ENCODE measurements around the gene IFFO2. TPM values are rescaled to one million over a fixed set of nuclear protein-coding genes. Genes with fewer than 3 reads are reported as not detected.

IFFO2 gene
- total and polyA plus RNA-seq, 4 donors: 0.88 to 7.4 (median 3.0) TPM

DNA sequence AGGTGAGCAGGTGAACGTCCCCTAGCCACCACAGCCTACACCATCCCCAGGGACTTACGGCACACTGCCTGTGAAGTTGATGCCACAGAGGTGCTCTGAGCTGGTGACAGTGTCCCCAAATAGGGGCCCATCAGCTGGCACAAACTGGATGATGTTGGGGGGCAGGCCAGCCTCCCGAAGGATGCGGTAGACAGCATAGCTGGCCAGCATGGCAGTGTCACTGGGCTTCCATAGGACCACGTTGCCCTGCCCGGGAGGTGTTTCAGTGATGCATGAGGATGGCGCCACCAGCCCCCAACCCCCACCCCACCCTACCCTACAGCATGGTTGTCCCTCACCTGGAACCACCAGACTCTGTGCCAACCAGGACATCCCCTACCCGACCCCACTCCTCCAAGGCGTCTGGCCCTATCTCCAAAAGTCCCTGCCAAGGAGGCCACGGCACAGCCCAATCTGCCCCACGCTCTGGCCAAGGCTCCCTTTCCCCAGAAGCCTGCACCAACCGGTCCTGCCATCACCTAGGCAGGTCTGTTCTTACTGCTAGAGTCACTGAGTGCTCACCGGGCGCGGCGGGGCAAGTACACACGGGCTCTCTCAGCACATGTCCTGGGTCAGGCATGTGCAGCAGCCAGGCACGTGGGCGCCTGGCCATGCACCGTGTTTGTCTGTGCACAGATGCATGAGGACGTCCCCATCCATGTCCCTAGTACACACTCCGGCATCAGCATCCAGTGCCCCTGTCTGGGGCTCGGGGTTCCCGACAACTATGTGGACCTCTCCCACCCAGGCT is 74.6 kb downstream of the IFFO2 start:
- Histone ChIP-seq H3K27me3 (ENCODE audit: control insufficient read depth in 4 of 4, insufficient read depth in 4 of 4, low read length in 3 of 4) (no peaks in the 10 kb centered on the region), H3K36me3 (ENCODE audit: control insufficient read depth in 4 of 4, insufficient read depth in 3 of 4, low read depth in 1 of 4, low read length in 3 of 4) (peaks cover 27 to 74% (median 39%) of the 10 kb centered on the region in 4 donors), H3K9ac (ENCODE audit: low read depth in 1 of 2, low read length in 2 of 2) (no peak overlapping the region), H3K27ac (ENCODE audit: low read depth in 1 of 2, low read length in 2 of 2) (no peak overlapping the region), H3K9me3 (ENCODE audit: control insufficient read depth in 4 of 4, low read length in 3 of 4) (no peaks in the 10 kb centered on the region), H3K4me1 (ENCODE audit: control insufficient read depth in 4 of 4, insufficient read depth in 4 of 4, low read length in 3 of 4) (peaks cover 0 to 2% (median 0%) of the 10 kb centered on the region in 4 donors), H3K4me3 (ENCODE audit: low read depth in 1 of 3, low read length in 3 of 3) (no peak overlapping the region)
- DNase-seq (ENCODE audit: low spot score): no peak
- TF ChIP-seq HNF4A (conservative IDR thresholded peaks at IDR 0.05) (no peak), FOXA2 (IDR thresholded peaks at IDR 0.05) (no peak), EGR1 (IDR thresholded peaks at IDR 0.05; ENCODE audit: low read depth in 2 of 2) (no peak), JUND (IDR thresholded peaks at IDR 0.05) (no peak)
- TF ChIP-seq, protein P1, sequence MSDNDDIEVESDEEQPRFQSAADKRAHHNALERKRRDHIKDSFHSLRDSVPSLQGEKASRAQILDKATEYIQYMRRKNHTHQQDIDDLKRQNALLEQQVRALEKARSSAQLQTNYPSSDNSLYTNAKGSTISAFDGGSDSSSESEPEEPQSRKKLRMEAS (IDR thresholded peaks at IDR 0.05): no peak
- TF ChIP-seq, protein P2, sequence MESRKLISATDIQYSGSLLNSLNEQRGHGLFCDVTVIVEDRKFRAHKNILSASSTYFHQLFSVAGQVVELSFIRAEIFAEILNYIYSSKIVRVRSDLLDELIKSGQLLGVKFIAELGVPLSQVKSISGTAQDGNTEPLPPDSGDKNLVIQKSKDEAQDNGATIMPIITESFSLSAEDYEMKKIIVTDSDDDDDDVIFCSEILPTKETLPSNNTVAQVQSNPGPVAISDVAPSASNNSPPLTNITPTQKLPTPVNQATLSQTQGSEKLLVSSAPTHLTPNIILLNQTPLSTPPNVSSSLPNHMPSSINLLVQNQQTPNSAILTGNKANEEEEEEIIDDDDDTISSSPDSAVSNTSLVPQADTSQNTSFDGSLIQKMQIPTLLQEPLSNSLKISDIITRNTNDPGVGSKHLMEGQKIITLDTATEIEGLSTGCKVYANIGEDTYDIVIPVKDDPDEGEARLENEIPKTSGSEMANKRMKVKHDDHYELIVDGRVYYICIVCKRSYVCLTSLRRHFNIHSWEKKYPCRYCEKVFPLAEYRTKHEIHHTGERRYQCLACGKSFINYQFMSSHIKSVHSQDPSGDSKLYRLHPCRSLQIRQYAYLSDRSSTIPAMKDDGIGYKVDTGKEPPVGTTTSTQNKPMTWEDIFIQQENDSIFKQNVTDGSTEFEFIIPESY (IDR thresholded peaks at IDR 0.05): no peak
- WGBS: 93% methylated on average over 24 of the region's 24 CpGs

DNA sequence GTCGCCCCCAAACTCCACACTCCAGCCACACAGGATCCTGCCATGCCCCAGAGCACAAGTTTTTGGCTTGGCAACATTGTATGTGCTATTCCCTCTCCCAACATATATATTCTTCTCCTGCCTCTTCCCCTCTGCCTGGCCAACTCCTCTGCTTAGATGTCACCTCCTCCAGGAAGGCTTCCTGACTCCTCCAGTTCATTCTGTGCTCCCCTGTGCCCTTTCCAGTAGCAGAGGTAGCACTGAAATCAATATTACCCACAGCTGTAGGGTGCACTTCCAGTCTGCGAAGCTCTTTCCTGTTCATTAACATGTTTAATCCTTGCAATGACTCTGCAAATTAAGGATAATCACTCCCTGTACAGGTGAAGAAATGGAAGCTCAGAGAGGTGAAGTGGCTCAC is 75.3 kb downstream of the IFFO2 start:
- Histone ChIP-seq H3K4me1 (ENCODE audit: control insufficient read depth in 4 of 4, insufficient read depth in 4 of 4, low read length in 3 of 4) (no peaks in the 10 kb centered on the region), H3K36me3 (ENCODE audit: control insufficient read depth in 4 of 4, insufficient read depth in 3 of 4, low read depth in 1 of 4, low read length in 3 of 4) (peaks cover 25 to 81% (median 40%) of the 10 kb centered on the region in 4 donors), H3K9ac (ENCODE audit: low read depth in 1 of 2, low read length in 2 of 2) (no peak overlapping the region), H3K9me3 (ENCODE audit: control insufficient read depth in 4 of 4, low read length in 3 of 4) (no peaks in the 10 kb centered on the region), H3K27me3 (ENCODE audit: control insufficient read depth in 4 of 4, insufficient read depth in 4 of 4, low read length in 3 of 4) (no peaks in the 10 kb centered on the region), H3K4me3 (ENCODE audit: low read depth in 1 of 3, low read length in 3 of 3) (no peak overlapping the region), H3K27ac (ENCODE audit: low read depth in 1 of 2, low read length in 2 of 2) (no peak overlapping the region)
- WGBS: 97% methylated on average over 2 of the region's 2 CpGs
- no peak for DNase-seq (ENCODE audit: low spot score)
- TF ChIP-seq SP1 (IDR thresholded peaks at IDR 0.05): no peak
- TF ChIP-seq RXRA (IDR thresholded peaks at IDR 0.05): no peak
- TF ChIP-seq, protein P3, sequence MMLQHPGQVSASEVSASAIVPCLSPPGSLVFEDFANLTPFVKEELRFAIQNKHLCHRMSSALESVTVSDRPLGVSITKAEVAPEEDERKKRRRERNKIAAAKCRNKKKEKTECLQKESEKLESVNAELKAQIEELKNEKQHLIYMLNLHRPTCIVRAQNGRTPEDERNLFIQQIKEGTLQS (IDR thresholded peaks at IDR 0.05): no peak
- no peak for TF ChIP-seq HNF4A (conservative IDR thresholded peaks at IDR 0.05)
- TF ChIP-seq HNF4G (IDR thresholded peaks at IDR 0.05): no peak

DNA sequence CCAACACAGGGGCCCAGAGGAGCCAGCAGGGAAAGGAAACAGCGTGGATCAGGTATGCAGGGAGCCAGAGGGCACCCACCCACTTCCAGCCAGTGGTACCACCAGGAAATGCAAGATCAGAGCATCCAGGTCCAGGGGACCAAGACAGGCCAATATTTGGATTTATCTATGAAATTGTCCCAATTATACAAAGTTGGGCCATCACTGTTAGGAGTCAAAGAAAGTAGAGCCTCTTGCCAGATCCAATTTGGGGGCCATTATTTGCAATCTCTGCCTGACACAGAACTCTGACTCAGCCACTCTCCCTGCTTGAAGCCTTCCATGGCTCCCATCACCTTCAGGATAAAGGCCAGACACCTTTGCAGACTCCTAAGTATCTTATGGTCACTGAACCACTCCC is 75.9 kb downstream of the IFFO2 start:
- Histone ChIP-seq H3K9ac (ENCODE audit: low read depth in 1 of 2, low read length in 2 of 2) (no peak overlapping the region), H3K9me3 (ENCODE audit: control insufficient read depth in 4 of 4, low read length in 3 of 4) (no peaks in the 10 kb centered on the region), H3K4me3 (ENCODE audit: low read depth in 1 of 3, low read length in 3 of 3) (no peak overlapping the region), H3K36me3 (ENCODE audit: control insufficient read depth in 4 of 4, insufficient read depth in 3 of 4, low read depth in 1 of 4, low read length in 3 of 4) (peaks cover 25 to 81% (median 41%) of the 10 kb centered on the region in 4 donors), H3K27ac (ENCODE audit: low read depth in 1 of 2, low read length in 2 of 2) (no peak overlapping the region), H3K27me3 (ENCODE audit: control insufficient read depth in 4 of 4, insufficient read depth in 4 of 4, low read length in 3 of 4) (no peaks in the 10 kb centered on the region), H3K4me1 (ENCODE audit: control insufficient read depth in 4 of 4, insufficient read depth in 4 of 4, low read length in 3 of 4) (no peaks in the 10 kb centered on the region)
- no peak for DNase-seq (ENCODE audit: low spot score)
- WGBS: 90% methylated on average over 1 of the region's 1 CpG
- TF ChIP-seq RAD21 (IDR thresholded peaks at IDR 0.05) (no peak), HNF4G (IDR thresholded peaks at IDR 0.05) (no peak), GABPA (IDR thresholded peaks at IDR 0.05 in 1 of 2, conservative IDR thresholded peaks at IDR 0.05 in 1 of 2) (no peak), FOXA2 (IDR thresholded peaks at IDR 0.05) (no peak), TAF1 (conservative IDR thresholded peaks at IDR 0.05) (no peak), RXRA (IDR thresholded peaks at IDR 0.05) (no peak), EGR1 (IDR thresholded peaks at IDR 0.05; ENCODE audit: low read depth in 2 of 2) (no peak), JUND (IDR thresholded peaks at IDR 0.05) (no peak), HNF4A (conservative IDR thresholded peaks at IDR 0.05) (no peak)
- TF ChIP-seq, protein P2 (IDR thresholded peaks at IDR 0.05): no peak
- TF ChIP-seq, protein P4, sequence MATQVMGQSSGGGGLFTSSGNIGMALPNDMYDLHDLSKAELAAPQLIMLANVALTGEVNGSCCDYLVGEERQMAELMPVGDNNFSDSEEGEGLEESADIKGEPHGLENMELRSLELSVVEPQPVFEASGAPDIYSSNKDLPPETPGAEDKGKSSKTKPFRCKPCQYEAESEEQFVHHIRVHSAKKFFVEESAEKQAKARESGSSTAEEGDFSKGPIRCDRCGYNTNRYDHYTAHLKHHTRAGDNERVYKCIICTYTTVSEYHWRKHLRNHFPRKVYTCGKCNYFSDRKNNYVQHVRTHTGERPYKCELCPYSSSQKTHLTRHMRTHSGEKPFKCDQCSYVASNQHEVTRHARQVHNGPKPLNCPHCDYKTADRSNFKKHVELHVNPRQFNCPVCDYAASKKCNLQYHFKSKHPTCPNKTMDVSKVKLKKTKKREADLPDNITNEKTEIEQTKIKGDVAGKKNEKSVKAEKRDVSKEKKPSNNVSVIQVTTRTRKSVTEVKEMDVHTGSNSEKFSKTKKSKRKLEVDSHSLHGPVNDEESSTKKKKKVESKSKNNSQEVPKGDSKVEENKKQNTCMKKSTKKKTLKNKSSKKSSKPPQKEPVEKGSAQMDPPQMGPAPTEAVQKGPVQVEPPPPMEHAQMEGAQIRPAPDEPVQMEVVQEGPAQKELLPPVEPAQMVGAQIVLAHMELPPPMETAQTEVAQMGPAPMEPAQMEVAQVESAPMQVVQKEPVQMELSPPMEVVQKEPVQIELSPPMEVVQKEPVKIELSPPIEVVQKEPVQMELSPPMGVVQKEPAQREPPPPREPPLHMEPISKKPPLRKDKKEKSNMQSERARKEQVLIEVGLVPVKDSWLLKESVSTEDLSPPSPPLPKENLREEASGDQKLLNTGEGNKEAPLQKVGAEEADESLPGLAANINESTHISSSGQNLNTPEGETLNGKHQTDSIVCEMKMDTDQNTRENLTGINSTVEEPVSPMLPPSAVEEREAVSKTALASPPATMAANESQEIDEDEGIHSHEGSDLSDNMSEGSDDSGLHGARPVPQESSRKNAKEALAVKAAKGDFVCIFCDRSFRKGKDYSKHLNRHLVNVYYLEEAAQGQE (IDR thresholded peaks at IDR 0.05): no peak
- TF ChIP-seq, protein P1 (IDR thresholded peaks at IDR 0.05): no peak
- TF ChIP-seq, protein P5, sequence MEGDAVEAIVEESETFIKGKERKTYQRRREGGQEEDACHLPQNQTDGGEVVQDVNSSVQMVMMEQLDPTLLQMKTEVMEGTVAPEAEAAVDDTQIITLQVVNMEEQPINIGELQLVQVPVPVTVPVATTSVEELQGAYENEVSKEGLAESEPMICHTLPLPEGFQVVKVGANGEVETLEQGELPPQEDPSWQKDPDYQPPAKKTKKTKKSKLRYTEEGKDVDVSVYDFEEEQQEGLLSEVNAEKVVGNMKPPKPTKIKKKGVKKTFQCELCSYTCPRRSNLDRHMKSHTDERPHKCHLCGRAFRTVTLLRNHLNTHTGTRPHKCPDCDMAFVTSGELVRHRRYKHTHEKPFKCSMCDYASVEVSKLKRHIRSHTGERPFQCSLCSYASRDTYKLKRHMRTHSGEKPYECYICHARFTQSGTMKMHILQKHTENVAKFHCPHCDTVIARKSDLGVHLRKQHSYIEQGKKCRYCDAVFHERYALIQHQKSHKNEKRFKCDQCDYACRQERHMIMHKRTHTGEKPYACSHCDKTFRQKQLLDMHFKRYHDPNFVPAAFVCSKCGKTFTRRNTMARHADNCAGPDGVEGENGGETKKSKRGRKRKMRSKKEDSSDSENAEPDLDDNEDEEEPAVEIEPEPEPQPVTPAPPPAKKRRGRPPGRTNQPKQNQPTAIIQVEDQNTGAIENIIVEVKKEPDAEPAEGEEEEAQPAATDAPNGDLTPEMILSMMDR (IDR thresholded peaks at IDR 0.05; ENCODE audit: low read depth, low read length, missing input control): no peak

Data from liver (tissue), 9 donors.